ENCODE results near the gene C15orf40. TPM values are rescaled to one million over a fixed set of nuclear protein-coding genes. Genes with fewer than 3 reads are reported as not detected.

Gene C15orf40
- total RNA-seq, 3 donors from 2014 or later, result 21.4 to 24.6 (median 23.0) TPM

GRCh38 chr15:82978438-82978837, 33.0 kb downstream of the C15orf40 start:
- ATAC-seq (no peak), DNase-seq (no peak)
- no peak for TF ChIP-seq CTCF (IDR thresholded peaks at IDR 0.05)
- no peaks in the 10 kb centered on the region for H3K4me1 ChIP-seq (ENCODE audit: low read depth)
- no peak overlapping the region for H3K4me3 ChIP-seq
- intact Hi-C loops (cut with DNase I, micrococcal nuclease), result no loop called here
- H3K36me3 ChIP-seq (ENCODE audit: low read depth), result no peaks in the 10 kb centered on the region
- no peaks in the 10 kb centered on the region for H3K9me3 ChIP-seq

GRCh38 chr15:82977076-82977475, 34.4 kb downstream of the C15orf40 start:
- no peaks in the 10 kb centered on the region for H3K36me3 ChIP-seq (ENCODE audit: low read depth)
- ATAC-seq, result no peak
- H3K4me1 ChIP-seq (ENCODE audit: low read depth), result no peaks in the 10 kb centered on the region
- TF ChIP-seq CTCF (IDR thresholded peaks at IDR 0.05), result no peak
- no peak overlapping the region for H3K4me3 ChIP-seq
- DNase-seq, result no peak
- intact Hi-C loops (cut with DNase I, micrococcal nuclease), result no loop called here
- no peaks in the 10 kb centered on the region for H3K9me3 ChIP-seq

- intact Hi-C loops (cut with DNase I, micrococcal nuclease), result no loop called here
- ATAC-seq, result no peak
- H3K9me3 ChIP-seq, result no peaks in the 10 kb centered on the region
Observed at GRCh38 chr15:82972990-82973389, 38.4 kb downstream of the C15orf40 start.

GRCh38 chr15:82971218-82971984, 40.0 kb downstream of the C15orf40 start:
- no peak for DNase-seq
- no peaks in the 10 kb centered on the region for H3K9me3 ChIP-seq
- ATAC-seq, result no peak
- no peak overlapping the region for H3K4me3 ChIP-seq
- TF ChIP-seq CTCF (IDR thresholded peaks at IDR 0.05), result no peak
- intact Hi-C loops (cut with DNase I, micrococcal nuclease), result no loop called here
- no peaks in the 10 kb centered on the region for H3K36me3 ChIP-seq (ENCODE audit: low read depth)
- no peaks in the 10 kb centered on the region for H3K4me1 ChIP-seq (ENCODE audit: low read depth)

More at GRCh38 chr15:82972990-82973389, 38.4 kb downstream of the C15orf40 start:
- no peak overlapping the region for H3K4me3 ChIP-seq
- no peak for DNase-seq
- no peak for TF ChIP-seq CTCF (IDR thresholded peaks at IDR 0.05)
- no peaks in the 10 kb centered on the region for H3K4me1 ChIP-seq (ENCODE audit: low read depth)
- no peaks in the 10 kb centered on the region for H3K36me3 ChIP-seq (ENCODE audit: low read depth)

- no peak for TF ChIP-seq CTCF (IDR thresholded peaks at IDR 0.05)
- intact Hi-C loops (cut with DNase I, micrococcal nuclease), result no loop called here
- H3K4me1 ChIP-seq (ENCODE audit: low read depth), result no peaks in the 10 kb centered on the region
- H3K36me3 ChIP-seq (ENCODE audit: low read depth), result no peaks in the 10 kb centered on the region
- no peak for ATAC-seq
- no peak overlapping the region for H3K4me3 ChIP-seq
- DNase-seq, result no peak
- H3K9me3 ChIP-seq, result no peaks in the 10 kb centered on the region
Observed at GRCh38 chr15:82970696-82971095, 40.7 kb downstream of the C15orf40 start.
